ENCODE results near the gene RIBC1. TPM values are rescaled to one million over a fixed set of nuclear protein-coding genes. Genes with fewer than 3 reads are reported as not detected.

Gene RIBC1
- total RNA-seq (1 to 10 TPM; 1.2 TPM), polyA plus RNA-seq (0.26 TPM)

DNA sequence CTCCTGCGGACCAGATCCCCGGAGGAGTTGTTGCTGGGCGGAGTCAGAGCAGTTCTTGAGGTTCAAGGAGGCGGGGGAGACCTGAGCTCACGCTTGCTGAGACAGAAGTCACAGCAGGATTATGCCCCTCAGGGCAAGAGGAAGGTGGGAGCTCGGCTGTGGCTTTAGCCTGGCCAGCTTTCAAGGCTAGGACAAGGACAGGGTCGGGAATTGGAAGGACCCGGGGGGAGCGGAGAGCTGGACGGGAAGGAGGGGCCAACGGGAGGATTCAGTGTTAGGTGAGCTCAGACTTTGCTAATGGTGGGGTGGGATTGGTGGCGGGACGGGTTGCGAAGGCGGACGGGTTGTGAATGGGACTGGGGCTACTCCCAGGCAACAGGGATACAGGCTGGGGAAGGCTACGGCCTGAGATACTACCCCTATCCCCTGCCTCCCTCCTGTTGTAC lies at the start of gene RIBC1:
TSS of gene RIBC1 (plus strand) at position 13 of the 446 bp plus-strand sequence. CDS start 3,404 bp downstream, outside the sequence.
- Histone ChIP-seq H3K36me3 (ENCODE audit: insufficient read depth, low read length) (no peaks in the 10 kb centered on the region), H3K4me3 (ENCODE audit: low read length) (peak within 1 kb of the TSS; percentile 82), H3K27me3 (ENCODE audit: insufficient read depth, low read length, poor library complexity, severe bottlenecking) (no peaks in the 10 kb centered on the region), H3K9me3 (ENCODE audit: low read length) (no peaks in the 10 kb centered on the region), H3K27ac (ENCODE audit: low read depth, low read length) (peak within 1 kb of the TSS; percentile 98), H3K4me1 (ENCODE audit: insufficient read depth, low read length) (peaks cover 20% of the 10 kb centered on the region)
- Mint-ChIP-seq H3K9me3 (no peaks in the 10 kb centered on the region), H3K27me3 (peaks cover 0 to 2% of the 10 kb centered on the region in 2 donors), H3K4me1 (peaks cover 27 to 34% (median 31%) of the 10 kb centered on the region in 3 donors), H3K4me3 (peak within 1 kb of the TSS; percentile 90 to 99 (median 94)), H3K36me3 (peaks cover 0 to 16% (median 1%) of the 10 kb centered on the region in 3 donors), H3K27ac (peak within 1 kb of the TSS; percentile 88 to 100 (median 99))
- ChIA-PET CTCF (interaction anchor here (0.5 to 1.7 kb wide), 4 partner anchors 10 to 32 kb away, joined by 3 to 13 read pairs (median 4); no protein-coding TSS in a partner anchor), POLR2A (interaction anchor here (0.7 to 1.2 kb wide), 4 partner anchors 104 to 1217 kb away, joined by 3 to 6 read pairs (median 4); partner anchors contain the start of gene KDM5C)
- DNase-seq, result no peak

- Histone ChIP-seq H3K4me3 (ENCODE audit: low read length) (no peak overlapping the region), H3K4me1 (ENCODE audit: insufficient read depth, low read length) (no peaks in the 10 kb centered on the region), H3K27me3 (ENCODE audit: insufficient read depth, low read length, poor library complexity, severe bottlenecking) (no peaks in the 10 kb centered on the region), H3K9me3 (ENCODE audit: low read length) (no peaks in the 10 kb centered on the region), H3K27ac (ENCODE audit: low read depth, low read length) (no peak overlapping the region), H3K36me3 (ENCODE audit: insufficient read depth, low read length) (no peaks in the 10 kb centered on the region)
- no peak overlapping the region for H3K4me3 Mint-ChIP-seq
- H3K27me3 Mint-ChIP-seq, result peaks cover 0 to 1% of the 10 kb centered on the region in 2 donors
- no peak for DNase-seq
- ChIA-PET POLR2A (no interaction called here), CTCF (no interaction called here)
- no peaks in the 10 kb centered on the region for H3K4me1 Mint-ChIP-seq
- H3K9me3 Mint-ChIP-seq, result no peaks in the 10 kb centered on the region
- no peak overlapping the region for H3K27ac Mint-ChIP-seq
- H3K36me3 Mint-ChIP-seq, result peaks cover 0 to 3% (median 3%) of the 10 kb centered on the region in 3 donors
These were observed 49.4 kb upstream of the RIBC1 start for GRCh38 chrX:53373307-53373706.

GRCh38 chrX:53374222-53374820 lies 48.4 kb upstream of the RIBC1 start:
- no peak for DNase-seq
- Mint-ChIP-seq H3K4me1 (no peaks in the 10 kb centered on the region), H3K27me3 (peaks cover 0 to 1% of the 10 kb centered on the region in 2 donors), H3K36me3 (peaks cover under 1 to 10% (median 3%) of the 10 kb centered on the region in 3 donors), H3K9me3 (no peaks in the 10 kb centered on the region), H3K4me3 (no peak overlapping the region), H3K27ac (peak overlapping the region in 4 of 8 donors; percentile 5 to 55 (median 46))
- Histone ChIP-seq H3K4me1 (ENCODE audit: insufficient read depth, low read length) (no peaks in the 10 kb centered on the region), H3K27me3 (ENCODE audit: insufficient read depth, low read length, poor library complexity, severe bottlenecking) (no peaks in the 10 kb centered on the region), H3K9me3 (ENCODE audit: low read length) (no peaks in the 10 kb centered on the region), H3K4me3 (ENCODE audit: low read length) (no peak overlapping the region), H3K36me3 (ENCODE audit: insufficient read depth, low read length) (no peaks in the 10 kb centered on the region), H3K27ac (ENCODE audit: low read depth, low read length) (peak overlapping the region; percentile 38)
- POLR2A ChIA-PET, result no interaction called here
- CTCF ChIA-PET, result interaction anchor here (1.1 kb wide), 1 partner anchor 16 kb away, joined by 4 read pairs; no protein-coding TSS in a partner anchor

- POLR2A ChIA-PET, result no interaction called here
- CTCF ChIA-PET, result interaction anchor here (1.1 kb wide), 1 partner anchor 16 kb away, joined by 4 read pairs; no protein-coding TSS in a partner anchor
- Histone ChIP-seq H3K4me1 (ENCODE audit: insufficient read depth, low read length) (no peaks in the 10 kb centered on the region), H3K27me3 (ENCODE audit: insufficient read depth, low read length, poor library complexity, severe bottlenecking) (no peaks in the 10 kb centered on the region), H3K27ac (ENCODE audit: low read depth, low read length) (peak overlapping the region; percentile 38), H3K9me3 (ENCODE audit: low read length) (no peaks in the 10 kb centered on the region), H3K36me3 (ENCODE audit: insufficient read depth, low read length) (peaks cover 3% of the 10 kb centered on the region), H3K4me3 (ENCODE audit: low read length) (no peak overlapping the region)
- H3K36me3 Mint-ChIP-seq, result peaks cover 4 to 16% (median 6%) of the 10 kb centered on the region in 3 donors
- no peak overlapping the region for H3K4me3 Mint-ChIP-seq
- H3K4me1 Mint-ChIP-seq, result no peaks in the 10 kb centered on the region
- H3K27ac Mint-ChIP-seq, result peak overlapping the region in 1 of 8 donors; percentile 39
- DNase-seq, result no peak
- H3K27me3 Mint-ChIP-seq, result peaks cover 0 to under 1% of the 10 kb centered on the region in 2 donors
- H3K9me3 Mint-ChIP-seq, result no peaks in the 10 kb centered on the region
These were observed 47.8 kb upstream of the RIBC1 start for GRCh38 chrX:53374923-53375322.

GRCh38 chrX:53376888-53377287 lies 45.8 kb upstream of the RIBC1 start:
- Mint-ChIP-seq H3K27me3 (no peaks in the 10 kb centered on the region), H3K4me3 (no peak overlapping the region), H3K4me1 (no peaks in the 10 kb centered on the region), H3K36me3 (peaks cover 13 to 34% (median 16%) of the 10 kb centered on the region in 3 donors), H3K9me3 (no peaks in the 10 kb centered on the region), H3K27ac (no peak overlapping the region)
- no peaks in the 10 kb centered on the region for H3K27me3 ChIP-seq (ENCODE audit: insufficient read depth, low read length, poor library complexity, severe bottlenecking)
- H3K36me3 ChIP-seq (ENCODE audit: insufficient read depth, low read length), result peaks cover 11% of the 10 kb centered on the region
- no peak overlapping the region for H3K4me3 ChIP-seq (ENCODE audit: low read length)
- no peak for DNase-seq
- no peak overlapping the region for H3K27ac ChIP-seq (ENCODE audit: low read depth, low read length)
- ChIA-PET CTCF (interaction anchor here (2.4 kb wide), 1 partner anchor 59 kb away, joined by 6 read pairs; no protein-coding TSS in a partner anchor), POLR2A (no interaction called here)
- H3K9me3 ChIP-seq (ENCODE audit: low read length), result no peaks in the 10 kb centered on the region
- H3K4me1 ChIP-seq (ENCODE audit: insufficient read depth, low read length), result no peaks in the 10 kb centered on the region

GRCh38 chrX:53377464-53377863 lies 45.2 kb upstream of the RIBC1 start:
- H3K36me3 Mint-ChIP-seq, result peaks cover 13 to 40% (median 18%) of the 10 kb centered on the region in 3 donors
- DNase-seq, result no peak
- H3K36me3 ChIP-seq (ENCODE audit: insufficient read depth, low read length), result peaks cover 13% of the 10 kb centered on the region
- no peaks in the 10 kb centered on the region for H3K27me3 Mint-ChIP-seq
- ChIA-PET CTCF (interaction anchor here (2.4 kb wide), 1 partner anchor 60 kb away, joined by 6 read pairs; no protein-coding TSS in a partner anchor), POLR2A (no interaction called here)
- no peaks in the 10 kb centered on the region for H3K4me1 ChIP-seq (ENCODE audit: insufficient read depth, low read length)
- no peak overlapping the region for H3K4me3 Mint-ChIP-seq
- H3K27ac Mint-ChIP-seq, result no peak overlapping the region
- no peaks in the 10 kb centered on the region for H3K4me1 Mint-ChIP-seq
- H3K9me3 Mint-ChIP-seq, result no peaks in the 10 kb centered on the region
- no peaks in the 10 kb centered on the region for H3K9me3 ChIP-seq (ENCODE audit: low read length)
- H3K4me3 ChIP-seq (ENCODE audit: low read length), result no peak overlapping the region
- no peaks in the 10 kb centered on the region for H3K27me3 ChIP-seq (ENCODE audit: insufficient read depth, low read length, poor library complexity, severe bottlenecking)
- H3K27ac ChIP-seq (ENCODE audit: low read depth, low read length), result no peak overlapping the region

GRCh38 chrX:53379008-53379710 lies 43.5 kb upstream of the RIBC1 start:
- no peak overlapping the region for H3K27ac ChIP-seq (ENCODE audit: low read depth, low read length)
- no peak overlapping the region for H3K4me3 ChIP-seq (ENCODE audit: low read length)
- Mint-ChIP-seq H3K9me3 (no peaks in the 10 kb centered on the region), H3K36me3 (peaks cover 13 to 52% (median 23%) of the 10 kb centered on the region in 3 donors), H3K27me3 (no peaks in the 10 kb centered on the region), H3K27ac (peak overlapping the region in 1 of 8 donors; percentile 61), H3K4me1 (no peaks in the 10 kb centered on the region), H3K4me3 (no peak overlapping the region)
- ChIA-PET POLR2A (no interaction called here), CTCF (no interaction called here)
- peaks cover 13% of the 10 kb centered on the region for H3K36me3 ChIP-seq (ENCODE audit: insufficient read depth, low read length)
- no peaks in the 10 kb centered on the region for H3K27me3 ChIP-seq (ENCODE audit: insufficient read depth, low read length, poor library complexity, severe bottlenecking)
- no peak for DNase-seq
- H3K4me1 ChIP-seq (ENCODE audit: insufficient read depth, low read length), result no peaks in the 10 kb centered on the region
- H3K9me3 ChIP-seq (ENCODE audit: low read length), result no peaks in the 10 kb centered on the region

DNA sequence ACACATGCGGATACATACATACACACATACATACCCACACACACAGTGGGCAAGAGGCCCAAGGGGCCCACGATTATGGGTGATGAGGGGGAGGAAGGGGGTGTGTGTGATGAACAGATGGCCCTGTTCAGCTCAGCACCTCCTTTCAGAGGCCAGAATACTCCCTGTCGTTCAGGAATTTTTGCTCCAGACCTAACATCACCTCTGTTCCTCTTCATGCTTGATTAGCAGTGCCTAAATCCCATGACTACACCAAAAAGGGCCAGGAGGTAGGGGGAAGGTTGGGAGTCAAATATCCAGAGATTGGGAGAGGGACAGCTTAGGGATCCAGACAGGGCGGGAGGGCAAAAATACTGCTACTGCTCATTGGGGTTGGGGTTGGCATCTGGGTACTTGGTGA lies 42.9 kb upstream of the RIBC1 start:
- ChIA-PET CTCF (no interaction called here), POLR2A (no interaction called here)
- Histone ChIP-seq H3K9me3 (ENCODE audit: low read length) (no peaks in the 10 kb centered on the region), H3K4me3 (ENCODE audit: low read length) (no peak overlapping the region), H3K27me3 (ENCODE audit: insufficient read depth, low read length, poor library complexity, severe bottlenecking) (no peaks in the 10 kb centered on the region), H3K36me3 (ENCODE audit: insufficient read depth, low read length) (peaks cover 13% of the 10 kb centered on the region), H3K27ac (ENCODE audit: low read depth, low read length) (no peak overlapping the region), H3K4me1 (ENCODE audit: insufficient read depth, low read length) (no peaks in the 10 kb centered on the region)
- H3K4me1 Mint-ChIP-seq, result no peaks in the 10 kb centered on the region
- no peak for DNase-seq
- H3K4me3 Mint-ChIP-seq, result no peak overlapping the region
- peaks cover 13 to 55% (median 23%) of the 10 kb centered on the region in 3 donors for H3K36me3 Mint-ChIP-seq
- no peaks in the 10 kb centered on the region for H3K27me3 Mint-ChIP-seq
- H3K27ac Mint-ChIP-seq, result peak overlapping the region in 2 of 8 donors; percentile 4 to 61
- no peaks in the 10 kb centered on the region for H3K9me3 Mint-ChIP-seq
